Muscle layer of colon (tissue), 2 donors: ENCODE measurements around the gene NOTCH1.

Source experiments
- H3K27ac ChIP-seq: one replicate; pipeline ENCODE4 v1.7.0; 2013; ENCODE audit warnings: low read depth, mild to moderate bottlenecking, low read length, moderate library complexity
- H3K27me3 ChIP-seq, 2 donors: one replicate each; pipeline ENCODE4 v1.7.0; 2013; ENCODE audit warnings: low read length in 2 of 2, mild to moderate bottlenecking in 2 of 2; ENCODE audit not compliant: insufficient read depth in 2 of 2, control insufficient read depth in 1 of 2
- H3K36me3 ChIP-seq: one replicate; pipeline ENCODE4 v1.7.0; 2013; ENCODE audit warnings: mild to moderate bottlenecking, low read length; ENCODE audit not compliant: insufficient read depth
- H3K4me1 ChIP-seq: one replicate; pipeline ENCODE4 v1.7.0; 2013; ENCODE audit warnings: mild to moderate bottlenecking, low read length; ENCODE audit not compliant: insufficient read depth
- H3K4me3 ChIP-seq, 2 donors: one replicate each; pipeline ENCODE4 v1.7.0; 2013; ENCODE audit warnings: low read length in 2 of 2, low read depth in 1 of 2, mild to moderate bottlenecking in 1 of 2, moderate library complexity in 1 of 2
- H3K9ac ChIP-seq: one replicate; pipeline ENCODE4 v1.7.0; 2013; ENCODE audit warnings: low read length
- H3K9me3 ChIP-seq: one replicate; pipeline ENCODE4 v1.7.0; 2013; ENCODE audit warnings: mild to moderate bottlenecking, low read length
- donor health status: abdominal sarcoma.
- donor health status: Adenocarcinoma of cecum.

The NOTCH1 gene

GRCh38 chr9:136525841-136526499 lies 19.9 kb downstream of the NOTCH1 start:
- Histone ChIP-seq H3K27ac (peak overlapping the region; percentile 40), H3K4me3 (no peak overlapping the region), H3K9ac (no peak overlapping the region), H3K27me3 (no peaks in the 10 kb centered on the region), H3K36me3 (peaks cover 11% of the 10 kb centered on the region), H3K9me3 (no peaks in the 10 kb centered on the region), H3K4me1 (peaks cover 49% of the 10 kb centered on the region)

GRCh38 chr9:136525207-136525606 lies 20.6 kb downstream of the NOTCH1 start:
- Histone ChIP-seq H3K4me1 (peaks cover 42% of the 10 kb centered on the region), H3K4me3 (no peak overlapping the region), H3K9ac (no peak overlapping the region), H3K27ac (peak overlapping the region; percentile 40), H3K27me3 (no peaks in the 10 kb centered on the region), H3K9me3 (no peaks in the 10 kb centered on the region), H3K36me3 (peaks cover 11% of the 10 kb centered on the region)

GRCh38 chr9:136522314-136523237 lies 23.3 kb downstream of the NOTCH1 start:
- Histone ChIP-seq H3K9ac (no peak overlapping the region), H3K9me3 (no peaks in the 10 kb centered on the region), H3K4me3 (no peak overlapping the region), H3K27ac (no peak overlapping the region), H3K36me3 (peaks cover 28% of the 10 kb centered on the region), H3K4me1 (peaks cover 19% of the 10 kb centered on the region), H3K27me3 (no peaks in the 10 kb centered on the region)

- no peaks in the 10 kb centered on the region for H3K9me3 ChIP-seq
- H3K4me1 ChIP-seq, result peaks cover 10% of the 10 kb centered on the region
- no peak overlapping the region for H3K4me3 ChIP-seq
- H3K36me3 ChIP-seq, result peaks cover 39% of the 10 kb centered on the region
- no peak overlapping the region for H3K9ac ChIP-seq
- H3K27me3 ChIP-seq, result no peaks in the 10 kb centered on the region
- H3K27ac ChIP-seq, result no peak overlapping the region
These were observed 24.3 kb downstream of the NOTCH1 start for GRCh38 chr9:136521537-136521936.

GRCh38 chr9:136520053-136520540 lies 25.8 kb downstream of the NOTCH1 start:
- no peak overlapping the region for H3K27ac ChIP-seq
- peaks cover 46% of the 10 kb centered on the region for H3K36me3 ChIP-seq
- no peaks in the 10 kb centered on the region for H3K9me3 ChIP-seq
- H3K4me1 ChIP-seq, result no peaks in the 10 kb centered on the region
- no peaks in the 10 kb centered on the region for H3K27me3 ChIP-seq
- no peak overlapping the region for H3K4me3 ChIP-seq
- no peak overlapping the region for H3K9ac ChIP-seq

- Histone ChIP-seq H3K27me3 (no peaks in the 10 kb centered on the region), H3K9me3 (no peaks in the 10 kb centered on the region), H3K27ac (no peak overlapping the region), H3K36me3 (peaks cover 53% of the 10 kb centered on the region), H3K4me1 (no peaks in the 10 kb centered on the region), H3K9ac (no peak overlapping the region), H3K4me3 (no peak overlapping the region)
These were observed 26.4 kb downstream of the NOTCH1 start for GRCh38 chr9:136519263-136520052.

GRCh38 chr9:136518623-136519022 lies 27.2 kb downstream of the NOTCH1 start:
- H3K9me3 ChIP-seq, result no peaks in the 10 kb centered on the region
- no peaks in the 10 kb centered on the region for H3K27me3 ChIP-seq
- no peak overlapping the region for H3K9ac ChIP-seq
- no peaks in the 10 kb centered on the region for H3K4me1 ChIP-seq
- H3K27ac ChIP-seq, result no peak overlapping the region
- H3K4me3 ChIP-seq, result no peak overlapping the region
- peaks cover 60% of the 10 kb centered on the region for H3K36me3 ChIP-seq

- Histone ChIP-seq H3K36me3 (peaks cover 60% of the 10 kb centered on the region), H3K9me3 (no peaks in the 10 kb centered on the region), H3K27me3 (no peaks in the 10 kb centered on the region), H3K4me1 (no peaks in the 10 kb centered on the region), H3K27ac (no peak overlapping the region), H3K4me3 (no peak overlapping the region), H3K9ac (no peak overlapping the region)
These were observed 27.9 kb downstream of the NOTCH1 start for GRCh38 chr9:136517950-136518349.

- no peak overlapping the region for H3K9ac ChIP-seq
- H3K4me3 ChIP-seq, result no peak overlapping the region
- no peaks in the 10 kb centered on the region for H3K27me3 ChIP-seq
- H3K36me3 ChIP-seq, result peaks cover 61% of the 10 kb centered on the region
- no peaks in the 10 kb centered on the region for H3K4me1 ChIP-seq
- no peak overlapping the region for H3K27ac ChIP-seq
- no peaks in the 10 kb centered on the region for H3K9me3 ChIP-seq
These were observed 28.7 kb downstream of the NOTCH1 start for GRCh38 chr9:136517012-136517743.

GRCh38 chr9:136516191-136516654 lies 29.6 kb downstream of the NOTCH1 start:
- Histone ChIP-seq H3K9me3 (no peaks in the 10 kb centered on the region), H3K27me3 (no peaks in the 10 kb centered on the region), H3K27ac (no peak overlapping the region), H3K36me3 (peaks cover 70% of the 10 kb centered on the region), H3K9ac (no peak overlapping the region), H3K4me3 (no peak overlapping the region), H3K4me1 (no peaks in the 10 kb centered on the region)
